ENCODE results near the gene PCDH10. TPM values are rescaled to one million over a fixed set of nuclear protein-coding genes. Genes with fewer than 3 reads are reported as not detected.

The PCDH10 gene
- total RNA-seq, 2 donors from 2014 or later, result 0.26 to 0.33 TPM

DNA sequence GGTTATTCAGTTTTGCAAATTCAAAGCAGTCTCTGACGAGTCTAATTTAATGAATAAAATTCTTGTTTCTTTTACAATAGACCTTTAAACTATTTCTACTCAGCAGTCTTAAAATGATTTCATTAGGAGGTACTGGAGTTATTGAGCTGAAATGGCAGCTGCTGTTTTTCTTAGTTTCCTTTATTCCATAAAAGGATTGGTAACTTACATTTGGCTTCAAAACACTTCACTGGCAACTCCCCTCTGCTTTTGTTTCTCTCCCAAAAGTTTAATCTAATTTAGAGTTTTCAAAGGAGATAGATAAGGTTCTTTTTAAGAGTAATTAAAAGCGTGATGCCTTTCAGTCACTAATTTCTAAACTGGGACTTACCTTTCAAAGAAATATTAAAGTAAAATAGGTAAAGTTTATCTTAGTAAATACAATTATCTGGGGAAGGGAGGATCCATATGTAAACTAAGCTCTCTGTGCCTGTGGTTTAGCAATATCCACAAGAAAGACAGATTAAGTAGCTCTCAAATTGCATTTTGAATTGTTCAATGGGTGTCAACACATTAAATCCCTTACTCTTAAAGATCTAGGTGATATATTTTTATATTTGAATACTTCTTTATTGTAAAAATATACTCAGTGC lies 17.1 kb upstream of the PCDH10 start:
- H3K36me3 ChIP-seq (replicated peaks in 1 of 2; ENCODE audit: insufficient read depth in 1 of 2, low read depth in 2 of 2), result no peaks in the 10 kb centered on the region
- intact Hi-C loops (cut with DNase I), result no loop called here
- H3K27ac ChIP-seq, result no peak overlapping the region
- H3K4me1 ChIP-seq, result no peaks in the 10 kb centered on the region
- no peaks in the 10 kb centered on the region for H3K9me3 ChIP-seq
- ATAC-seq (no peak), DNase-seq (no peak)
- no peaks in the 10 kb centered on the region for H3K27me3 ChIP-seq
- TF ChIP-seq POLR2A (IDR thresholded peaks at IDR 0.05) (no peak), CTCF (IDR thresholded peaks at IDR 0.05) (no peak)
- 22 to 25% methylated on average over 2 of the region's 2 CpGs for WGBS, 2 donors
- H3K4me3 ChIP-seq, result no peak overlapping the region

- TF ChIP-seq POLR2A (IDR thresholded peaks at IDR 0.05), result no peak
- TF ChIP-seq CTCF (IDR thresholded peaks at IDR 0.05), result no peak
- Histone ChIP-seq H3K9me3 (no peaks in the 10 kb centered on the region), H3K4me1 (no peaks in the 10 kb centered on the region), H3K4me3 (no peak overlapping the region), H3K27ac (no peak overlapping the region), H3K27me3 (no peaks in the 10 kb centered on the region), H3K36me3 (replicated peaks in 1 of 2; ENCODE audit: insufficient read depth in 1 of 2, low read depth in 2 of 2) (no peaks in the 10 kb centered on the region)
- WGBS, 2 donors, result 75 to 81% methylated on average over 3 of the region's 3 CpGs
- DNase-seq, result no peak
- intact Hi-C loops (cut with DNase I), result no loop called here
- no peak for ATAC-seq
These were observed 12.3 kb upstream of the PCDH10 start for GRCh38 chr4:133136833-133137232.

- WGBS, 2 donors, result 25 to 28% methylated on average over 1 of the region's 1 CpG
- Histone ChIP-seq H3K4me1 (no peaks in the 10 kb centered on the region), H3K27ac (no peak overlapping the region), H3K9me3 (no peaks in the 10 kb centered on the region), H3K36me3 (replicated peaks in 1 of 2; ENCODE audit: insufficient read depth in 1 of 2, low read depth in 2 of 2) (no peaks in the 10 kb centered on the region), H3K27me3 (no peaks in the 10 kb centered on the region), H3K4me3 (no peak overlapping the region)
- no peak for ATAC-seq
- no peak for TF ChIP-seq POLR2A (IDR thresholded peaks at IDR 0.05)
- TF ChIP-seq CTCF (IDR thresholded peaks at IDR 0.05), result no peak
- intact Hi-C loops (cut with DNase I), result no loop called here
- DNase-seq, result no peak
These were observed 11.5 kb upstream of the PCDH10 start for GRCh38 chr4:133137571-133137970.

DNA sequence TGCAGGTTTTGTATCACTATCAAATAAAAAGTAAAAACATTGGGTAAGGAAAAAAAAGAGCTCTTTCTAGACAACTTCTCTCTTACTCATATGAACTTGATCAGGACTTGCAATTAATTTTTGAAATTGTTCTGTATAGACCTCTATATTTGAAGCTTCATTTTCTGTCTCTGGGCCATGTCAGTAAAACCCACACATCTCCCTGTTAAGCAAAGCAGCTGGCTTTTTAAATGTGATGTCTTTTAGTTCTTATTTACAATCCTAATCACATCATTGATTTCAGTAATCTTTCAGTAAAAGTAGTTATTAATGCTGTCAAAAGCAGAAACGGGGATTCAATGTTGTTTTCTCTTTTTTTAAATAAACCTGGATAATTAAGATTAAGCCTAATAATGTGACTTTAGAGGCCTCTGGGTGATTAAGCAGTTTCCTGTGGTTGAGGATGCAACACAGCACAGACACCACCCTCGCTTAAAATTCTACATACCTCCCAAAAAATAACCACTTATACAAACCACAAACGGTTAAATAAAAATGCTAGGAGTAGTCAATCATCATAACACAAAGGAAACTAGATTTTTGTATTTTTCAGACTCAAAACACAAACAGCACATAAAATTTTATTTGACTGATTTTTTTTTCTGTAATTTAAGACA lies 5.2 kb upstream of the PCDH10 start:
- Histone ChIP-seq H3K27ac (no peak overlapping the region), H3K4me1 (peaks cover 25% of the 10 kb centered on the region), H3K36me3 (replicated peaks in 1 of 2; ENCODE audit: insufficient read depth in 1 of 2, low read depth in 2 of 2) (no peaks in the 10 kb centered on the region), H3K4me3 (no peak overlapping the region), H3K9me3 (no peaks in the 10 kb centered on the region), H3K27me3 (peaks cover 0 to 7% of the 10 kb centered on the region in 2 donors)
- 20 to 33% methylated on average over 3 of the region's 3 CpGs for WGBS, 2 donors
- DNase-seq (no peak), ATAC-seq (no peak)
- TF ChIP-seq CTCF (IDR thresholded peaks at IDR 0.05), result no peak
- no peak for TF ChIP-seq POLR2A (IDR thresholded peaks at IDR 0.05)
- intact Hi-C loops (cut with DNase I), result no loop called here

DNA sequence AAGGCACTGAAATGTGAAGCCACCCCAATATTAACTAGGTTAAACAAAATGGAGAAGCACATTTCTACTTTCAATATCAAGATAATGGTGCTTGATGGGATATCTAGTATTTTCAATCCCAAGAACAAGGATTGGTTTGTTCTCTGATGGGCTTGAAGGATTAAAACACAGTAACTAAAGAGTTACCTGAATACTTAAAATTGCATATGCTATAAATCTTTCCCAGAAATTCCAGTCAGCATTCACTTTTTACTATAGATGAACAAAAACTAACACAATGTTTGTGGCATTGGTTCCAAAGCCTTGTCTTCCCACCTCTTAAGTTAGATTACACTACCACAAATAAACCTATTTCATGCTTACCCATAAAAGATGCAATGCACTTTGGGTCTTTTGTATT lies 3.9 kb upstream of the PCDH10 start:
- peaks cover 4 to 19% of the 10 kb centered on the region in 2 donors for H3K27me3 ChIP-seq
- no peak for TF ChIP-seq POLR2A (IDR thresholded peaks at IDR 0.05)
- TF ChIP-seq CTCF (IDR thresholded peaks at IDR 0.05), result no peak
- intact Hi-C loops (cut with DNase I), result no loop called here

More for the DNA sequence above, 3.9 kb upstream of the PCDH10 start:
- ATAC-seq (no peak), DNase-seq (no peak)
- Histone ChIP-seq H3K27ac (no peak overlapping the region), H3K9me3 (no peaks in the 10 kb centered on the region), H3K4me3 (no peak overlapping the region), H3K4me1 (peaks cover 39% of the 10 kb centered on the region), H3K36me3 (replicated peaks in 1 of 2; ENCODE audit: insufficient read depth in 1 of 2, low read depth in 2 of 2) (no peaks in the 10 kb centered on the region)

Data from body of pancreas (tissue), 4 donors.